VCaP (cell line): ENCODE results near the gene TMEM63C.

Experiments
- H3K27ac ChIP-seq: fragments of 450-650 bp; 2 replicates; pipeline ENCODE4 v1.5.1; 2017
- TF ChIP-seq, protein P1 (sequence below): fragments of 450-650 bp; conservative IDR thresholded peaks from 2 replicates; pipeline ENCODE4 v1.5.1; 2017; ENCODE audit warnings: mild to moderate bottlenecking, moderate library complexity

Gene TMEM63C

GRCh38 chr14:77225892-77226557, 44.4 kb downstream of the TMEM63C start:
- H3K27ac ChIP-seq = no peak overlapping the region
- TF ChIP-seq, protein P1, sequence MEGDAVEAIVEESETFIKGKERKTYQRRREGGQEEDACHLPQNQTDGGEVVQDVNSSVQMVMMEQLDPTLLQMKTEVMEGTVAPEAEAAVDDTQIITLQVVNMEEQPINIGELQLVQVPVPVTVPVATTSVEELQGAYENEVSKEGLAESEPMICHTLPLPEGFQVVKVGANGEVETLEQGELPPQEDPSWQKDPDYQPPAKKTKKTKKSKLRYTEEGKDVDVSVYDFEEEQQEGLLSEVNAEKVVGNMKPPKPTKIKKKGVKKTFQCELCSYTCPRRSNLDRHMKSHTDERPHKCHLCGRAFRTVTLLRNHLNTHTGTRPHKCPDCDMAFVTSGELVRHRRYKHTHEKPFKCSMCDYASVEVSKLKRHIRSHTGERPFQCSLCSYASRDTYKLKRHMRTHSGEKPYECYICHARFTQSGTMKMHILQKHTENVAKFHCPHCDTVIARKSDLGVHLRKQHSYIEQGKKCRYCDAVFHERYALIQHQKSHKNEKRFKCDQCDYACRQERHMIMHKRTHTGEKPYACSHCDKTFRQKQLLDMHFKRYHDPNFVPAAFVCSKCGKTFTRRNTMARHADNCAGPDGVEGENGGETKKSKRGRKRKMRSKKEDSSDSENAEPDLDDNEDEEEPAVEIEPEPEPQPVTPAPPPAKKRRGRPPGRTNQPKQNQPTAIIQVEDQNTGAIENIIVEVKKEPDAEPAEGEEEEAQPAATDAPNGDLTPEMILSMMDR = no peak

- no peak overlapping the region for H3K27ac ChIP-seq
- TF ChIP-seq, protein P1 = no peak
Measured at GRCh38 chr14:77228056-77228455, 46.5 kb downstream of the TMEM63C start.

DNA sequence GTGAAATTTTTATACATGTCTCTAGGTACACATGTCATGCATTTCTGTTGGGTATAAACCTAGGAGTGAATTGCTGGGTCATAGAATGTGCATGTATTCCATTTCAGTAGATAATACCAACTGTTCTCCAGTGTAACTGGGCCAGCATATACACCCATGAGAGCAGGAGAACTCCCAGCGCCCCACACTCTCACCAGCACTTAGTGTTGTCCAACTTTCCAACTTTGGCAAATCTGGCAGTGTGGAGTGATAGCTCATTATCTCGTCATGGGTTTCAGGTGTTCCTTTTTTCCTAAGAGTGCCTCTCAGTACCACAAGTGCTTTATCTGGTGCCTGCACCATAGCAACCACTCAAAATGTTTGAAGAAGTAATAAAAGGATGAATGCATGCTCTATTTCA, 49.3 kb downstream of the TMEM63C start:
- TF ChIP-seq, protein P1 = no peak
- no peak overlapping the region for H3K27ac ChIP-seq

DNA sequence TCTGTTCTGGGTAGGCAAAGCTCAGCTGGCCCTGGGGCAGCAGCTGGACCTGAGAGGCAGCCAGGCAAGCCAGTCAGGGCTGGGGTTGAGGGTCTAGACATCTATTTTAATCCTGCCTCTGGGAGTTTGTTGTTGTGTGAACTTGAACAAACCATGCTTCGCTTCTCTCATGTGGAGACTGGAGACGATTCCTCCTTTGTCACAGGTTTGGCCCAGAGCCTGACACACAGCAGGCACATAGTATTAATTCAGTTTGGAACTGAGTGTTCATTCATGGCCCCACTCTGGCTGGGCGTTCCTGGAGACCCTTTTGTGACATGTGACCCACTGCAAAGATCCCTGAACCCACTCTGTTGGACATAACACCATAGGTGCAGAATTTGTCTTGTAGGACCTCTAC, 50.1 kb downstream of the TMEM63C start:
- H3K27ac ChIP-seq = no peak overlapping the region
- TF ChIP-seq, protein P1 = no peak

DNA sequence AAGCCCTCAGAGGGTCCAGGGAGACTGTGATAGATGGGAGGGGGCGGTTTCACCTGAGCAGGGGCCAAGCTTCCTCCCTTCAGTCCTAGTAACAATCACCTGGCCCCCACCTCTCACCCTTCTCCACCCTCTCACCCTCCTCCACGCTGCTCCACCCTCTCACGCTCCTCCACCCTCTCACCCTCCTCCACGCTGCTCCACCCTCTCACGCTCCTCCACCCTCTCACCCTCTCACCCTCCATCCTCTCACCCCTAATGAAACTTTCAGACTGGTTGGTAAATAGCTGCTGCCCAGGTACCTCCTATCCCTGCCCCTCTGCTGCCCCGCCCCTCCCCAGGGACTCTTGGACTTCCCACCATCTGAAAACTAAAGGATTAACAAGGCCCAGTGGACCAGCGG, 55.2 kb downstream of the TMEM63C start:
- no peak overlapping the region for H3K27ac ChIP-seq
- TF ChIP-seq, protein P1 = no peak

GRCh38 chr14:77238356-77238755, 56.8 kb downstream of the TMEM63C start:
- TF ChIP-seq, protein P1 = no peak
- H3K27ac ChIP-seq = no peak overlapping the region

DNA sequence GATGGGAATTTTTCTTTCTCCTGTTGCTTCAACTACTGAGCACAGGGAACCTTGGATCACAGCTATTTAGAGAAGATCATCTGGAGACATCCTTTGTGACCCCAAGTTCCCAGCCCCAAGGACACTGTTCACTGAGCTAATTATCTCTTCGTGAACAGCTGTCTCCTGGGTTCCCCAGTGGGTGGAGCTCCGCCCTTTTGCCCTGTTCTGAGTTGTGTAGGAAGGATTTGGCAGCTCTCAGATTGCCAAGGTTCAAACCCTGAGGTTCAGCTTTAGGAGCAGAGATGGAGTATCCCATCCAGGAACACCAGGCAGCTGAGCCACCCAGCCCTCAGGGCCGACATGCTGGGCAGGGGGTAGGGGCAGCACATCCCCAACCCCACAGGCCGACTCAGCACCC, 57.4 kb downstream of the TMEM63C start:
- TF ChIP-seq, protein P1 = no peak
- no peak overlapping the region for H3K27ac ChIP-seq
